H1 (cell line): ENCODE data around the gene PGBD5. TPM values are rescaled to one million over a fixed set of nuclear protein-coding genes. Genes with fewer than 3 reads are reported as not detected.

ENCODE experiments used
- KDM1A ChIP-seq: fragments of 200-600, 300-600 bp; sonication (generic); IDR thresholded peaks from 2 replicates; pipeline ENCODE4 v1.7.1; 2016; ENCODE audit warnings: mild to moderate bottlenecking, low read length, borderline replicate concordance
- POU5F1 ChIP-seq: IDR thresholded peaks from 2 replicates; pipeline ENCODE4 v1.6.1; 2011; ENCODE audit warnings: low read depth, mild to moderate bottlenecking, low read length, moderate library complexity
- SUZ12 ChIP-seq: fragments of 200-600 bp; sonication (generic); IDR thresholded peaks from 2 replicates; pipeline ENCODE4 v1.6.1; 2012; ENCODE audit warnings: mild to moderate bottlenecking, inconsistent platforms, low read length, moderate library complexity, mixed read lengths
- polyA plus RNA-seq, 7 experiments: library from polyadenylated mRNA; depleted of rRNA in 3 of 7; stranded (reverse) in 5 of 7; unstranded in 2 of 7; fragments of >200 nt in 5 of 7; fragments of 200-250 nt in 2 of 7; gene quantifications; 1 replicate in 5 of 7; 2 replicates in 1 of 7; 4 replicates in 1 of 7; pipeline versions ENCODE4 v1.2.1 to v1.2.3, GENCODE V29; 2011 to 2013; ENCODE audit warnings: missing spikeins in 2 of 7, mixed read lengths in 2 of 7
- total RNA-seq: library from RNA; stranded (reverse); fragmentation: NEBNext Ultra II Directional; extraction: Animal tissue kit (Norgen Biotek cat#: 25700); gene quantifications from 2 replicates; pipeline ENCODE4 v1.2.1, GENCODE V29; 2021

The PGBD5 gene
- total and polyA plus RNA-seq, 2 of the 8 experiments (the other 6 are each of a cell fraction or from before 2014, with no cell fraction given): 16.3 to 18.4 TPM

- TF ChIP-seq SUZ12 (no peak), KDM1A (no peak), POU5F1 (no peak)
These were observed 56.0 kb downstream of the PGBD5 start (continued) for GRCh38 chr1:230370109-230370508.
